Trophoblast cell (in vitro differentiated cells and primary cell): ENCODE results near the gene MCF2L2.
A peak's percentile ranks its signal among the peaks of the same experiment; 100 is the strongest.

ENCODE experiments used
- DNase-seq, 2 donors: peaks; one replicate each; pipeline ENCODE4 v3.0.0-alpha.2; 2016
- H2AFZ ChIP-seq: 2 replicates; pipeline ENCODE4 v1.6.1; 2013; ENCODE audit warnings: low read length, moderate library complexity, mild to moderate bottlenecking; ENCODE audit not compliant: insufficient read depth, poor library complexity
- H2AK5ac ChIP-seq: 2 replicates; pipeline ENCODE4 v1.6.1; 2013; ENCODE audit warnings: mild to moderate bottlenecking, low read length
- H2BK120ac ChIP-seq: 2 replicates; pipeline ENCODE4 v1.6.1; 2013; ENCODE audit warnings: low read length, mild to moderate bottlenecking, moderate library complexity; ENCODE audit not compliant: insufficient read depth, poor library complexity
- H2BK12ac ChIP-seq: 2 replicates; pipeline ENCODE4 v1.6.1; 2013; ENCODE audit warnings: mild to moderate bottlenecking, low read length, moderate library complexity
- H2BK5ac ChIP-seq: 2 replicates; pipeline ENCODE4 v1.6.1; 2013; ENCODE audit warnings: low read length, low read depth, moderate library complexity, mild to moderate bottlenecking; ENCODE audit not compliant: poor library complexity
- H3K14ac ChIP-seq: 2 replicates; pipeline ENCODE4 v1.6.1; 2013; ENCODE audit warnings: mild to moderate bottlenecking, low read length
- H3K18ac ChIP-seq: 2 replicates; pipeline ENCODE4 v1.6.1; 2013; ENCODE audit warnings: mild to moderate bottlenecking, low read length
- H3K23ac ChIP-seq: 2 replicates; pipeline ENCODE4 v1.6.1; 2013; ENCODE audit warnings: low read length
- H3K27ac ChIP-seq: 2 replicates; pipeline ENCODE4 v1.5.1; 2013; ENCODE audit warnings: low read depth, mild to moderate bottlenecking, inconsistent platforms, low read length, moderate library complexity
- H3K27me3 ChIP-seq: 2 replicates; pipeline ENCODE4 v1.6.1; 2013; ENCODE audit warnings: inconsistent platforms, mild to moderate bottlenecking, low read length, moderate library complexity; ENCODE audit not compliant: insufficient read depth
- H3K36me3 ChIP-seq, 2 experiments: 1 replicate in 1 of 2; 2 replicates in 1 of 2; pipeline ENCODE4 v1.6.1; 2013; ENCODE audit warnings: low read length in 2 of 2, mild to moderate bottlenecking in 2 of 2, moderate library complexity in 1 of 2; ENCODE audit not compliant: insufficient read depth in 2 of 2, control insufficient read depth in 1 of 2
- H3K4ac ChIP-seq: 2 replicates; pipeline ENCODE4 v1.6.1; 2013; ENCODE audit warnings: low read depth, mild to moderate bottlenecking, low read length, moderate library complexity
- H3K4me1 ChIP-seq, 2 experiments: 1 replicate in 1 of 2; 2 replicates in 1 of 2; pipeline ENCODE4 v1.6.1; 2013; ENCODE audit warnings: low read length in 2 of 2, mild to moderate bottlenecking in 2 of 2, moderate library complexity in 1 of 2; ENCODE audit not compliant: insufficient read depth in 2 of 2, control insufficient read depth in 1 of 2
- H3K4me2 ChIP-seq: 2 replicates; pipeline ENCODE4 v1.6.1; 2013; ENCODE audit warnings: inconsistent platforms, mild to moderate bottlenecking, low read length, moderate library complexity
- H3K4me3 ChIP-seq: 2 replicates; pipeline ENCODE4 v1.5.1; 2013; ENCODE audit warnings: mild to moderate bottlenecking, low read depth, low read length, inconsistent platforms
- H3K79me1 ChIP-seq: one replicate; pipeline ENCODE4 v1.6.1; 2013; ENCODE audit warnings: low read length
- H3K79me2 ChIP-seq: 2 replicates; pipeline ENCODE4 v1.6.1; 2013; ENCODE audit warnings: low read length, mild to moderate bottlenecking; ENCODE audit not compliant: control insufficient read depth, insufficient read depth, poor library complexity
- H3K9ac ChIP-seq: 2 replicates; pipeline ENCODE4 v1.6.1; 2013; ENCODE audit warnings: mild to moderate bottlenecking, low read length
- H3K9me3 ChIP-seq: 2 replicates; pipeline ENCODE4 v1.6.1; 2013; ENCODE audit warnings: low read depth, mild to moderate bottlenecking, control low read depth, inconsistent platforms, low read length; ENCODE audit not compliant: insufficient read depth
- H4K12ac ChIP-seq: 2 replicates; pipeline ENCODE4 v1.6.1; 2013; ENCODE audit warnings: low read depth, mild to moderate bottlenecking, low read length, moderate library complexity
- H4K8ac ChIP-seq: 2 replicates; pipeline ENCODE4 v1.6.1; 2013; ENCODE audit warnings: low read depth, mild to moderate bottlenecking, low read length, moderate library complexity
- H4K91ac ChIP-seq: one replicate; pipeline ENCODE4 v1.6.1; 2013; ENCODE audit warnings: low read depth, mild to moderate bottlenecking, low read length, moderate library complexity
- WGBS: extraction: QIAGEN DNeasy Blood & Tissue Kit; methylation state at CpG from one replicate; pipeline ENCODE4 v1.1.7; 2013; ENCODE audit warnings: missing lambda C conversion rate; ENCODE audit not compliant: insufficient read length, insufficient coverage; ENCODE audit errors: extremely low coverage; 5-methylcytosine and 5-hydroxymethylcytosine counted together

MCF2L2 gene

GRCh38 chr3:183455089-183455488 is 26.7 kb upstream of the MCF2L2 start:
- H4K8ac ChIP-seq: no peak overlapping the region
- H3K27me3 ChIP-seq: no peaks in the 10 kb centered on the region
- no peak overlapping the region for H4K12ac ChIP-seq
- no peak overlapping the region for H3K4me2 ChIP-seq
- H3K9ac ChIP-seq: no peak overlapping the region
- no peak overlapping the region for H3K18ac ChIP-seq
- H2AFZ ChIP-seq: no peak overlapping the region
- no peak overlapping the region for H2AK5ac ChIP-seq
- H3K79me2 ChIP-seq: no peaks in the 10 kb centered on the region
- H3K14ac ChIP-seq: no peak overlapping the region
- no peak overlapping the region for H3K4me3 ChIP-seq
- H3K9me3 ChIP-seq: no peaks in the 10 kb centered on the region
- no peak overlapping the region for H2BK120ac ChIP-seq
- H3K4ac ChIP-seq: no peak overlapping the region
- H3K4me1 ChIP-seq: no peaks in the 10 kb centered on the region
- peaks cover 9% of the 10 kb centered on the region in 2 experiments for H3K36me3 ChIP-seq
- H3K27ac ChIP-seq: no peak overlapping the region
- whole genome bisulfite sequencing: no CpG with 5 or more reads among the region's 5 CpGs
- no peak overlapping the region for H4K91ac ChIP-seq
- no peak overlapping the region for H2BK12ac ChIP-seq
- H3K23ac ChIP-seq: no peak overlapping the region
- H2BK5ac ChIP-seq: no peak overlapping the region
- no peak for DNase-seq
- no peaks in the 10 kb centered on the region for H3K79me1 ChIP-seq

- no peak for DNase-seq
- no peak overlapping the region for H3K18ac ChIP-seq
- no peaks in the 10 kb centered on the region for H3K27me3 ChIP-seq
- H2AFZ ChIP-seq: no peak overlapping the region
- no peaks in the 10 kb centered on the region for H3K4me1 ChIP-seq
- no peak overlapping the region for H4K91ac ChIP-seq
- no peak overlapping the region for H2BK12ac ChIP-seq
- no peak overlapping the region for H4K12ac ChIP-seq
- H3K4ac ChIP-seq: no peak overlapping the region
- no peak overlapping the region for H3K9ac ChIP-seq
- no peaks in the 10 kb centered on the region for H3K79me2 ChIP-seq
- no CpG with 5 or more reads among the region's 4 CpGs for WGBS
- no peak overlapping the region for H3K27ac ChIP-seq
- H2AK5ac ChIP-seq: no peak overlapping the region
- H2BK120ac ChIP-seq: no peak overlapping the region
- H3K9me3 ChIP-seq: no peaks in the 10 kb centered on the region
- H3K36me3 ChIP-seq: peaks cover 9% of the 10 kb centered on the region in 2 experiments
- H3K4me2 ChIP-seq: no peak overlapping the region
- no peak overlapping the region for H4K8ac ChIP-seq
- no peaks in the 10 kb centered on the region for H3K79me1 ChIP-seq
- no peak overlapping the region for H3K23ac ChIP-seq
- H3K14ac ChIP-seq: no peak overlapping the region
- H2BK5ac ChIP-seq: no peak overlapping the region
- H3K4me3 ChIP-seq: no peak overlapping the region
These were observed 25.6 kb upstream of the MCF2L2 start for GRCh38 chr3:183454064-183454463.

GRCh38 chr3:183449791-183450190 is 21.4 kb upstream of the MCF2L2 start:
- Histone ChIP-seq H3K4me1 (no peaks in the 10 kb centered on the region), H3K4ac (no peak overlapping the region), H2BK12ac (no peak overlapping the region), H3K27ac (no peak overlapping the region), H4K91ac (no peak overlapping the region), H3K9ac (no peak overlapping the region), H2AFZ (no peak overlapping the region), H3K14ac (no peak overlapping the region), H3K18ac (no peak overlapping the region), H2BK120ac (no peak overlapping the region), H4K12ac (no peak overlapping the region), H3K79me1 (peaks cover 5% of the 10 kb centered on the region), H2BK5ac (no peak overlapping the region), H3K4me2 (no peak overlapping the region), H3K79me2 (peaks cover 4% of the 10 kb centered on the region), H2AK5ac (no peak overlapping the region), H3K23ac (no peak overlapping the region), H3K4me3 (no peak overlapping the region), H3K27me3 (no peaks in the 10 kb centered on the region), H4K8ac (no peak overlapping the region), H3K9me3 (no peaks in the 10 kb centered on the region), H3K36me3 (peaks cover 7 to 9% of the 10 kb centered on the region in 2 experiments)
- DNase-seq: peak; percentile 9 to 36
- no CpG with 5 or more reads among the region's 1 CpG for WGBS

GRCh38 chr3:183449391-183449790 is 21.0 kb upstream of the MCF2L2 start:
- Histone ChIP-seq H3K27me3 (no peaks in the 10 kb centered on the region), H2AFZ (no peak overlapping the region), H4K12ac (no peak overlapping the region), H3K18ac (no peak overlapping the region), H3K27ac (no peak overlapping the region), H4K91ac (no peak overlapping the region), H3K4me2 (no peak overlapping the region), H3K79me2 (peaks cover 4% of the 10 kb centered on the region), H4K8ac (no peak overlapping the region), H3K36me3 (peaks cover 7 to 8% of the 10 kb centered on the region in 2 experiments), H2BK12ac (no peak overlapping the region), H3K4ac (no peak overlapping the region), H3K9ac (no peak overlapping the region), H2AK5ac (no peak overlapping the region), H2BK5ac (no peak overlapping the region), H3K23ac (no peak overlapping the region), H3K9me3 (no peaks in the 10 kb centered on the region), H2BK120ac (no peak overlapping the region), H3K4me1 (no peaks in the 10 kb centered on the region), H3K14ac (no peak overlapping the region), H3K4me3 (no peak overlapping the region), H3K79me1 (peaks cover 5% of the 10 kb centered on the region)
- DNase-seq: peak in 1 of 2 donors; percentile 12
- no CpG with 5 or more reads among the region's 4 CpGs for WGBS
